GM12801 (cell line): Measurements from ENCODE around the gene RPS6KA2.

Experiments
- TF ChIP-seq, protein P1 (sequence below): IDR thresholded peaks from one replicate; pipeline ENCODE4 v1.5.1; 2011; ENCODE audit warnings: control low read depth; ENCODE audit not compliant: insufficient read length; ENCODE audit errors: extremely low read depth

Gene RPS6KA2

DNA sequence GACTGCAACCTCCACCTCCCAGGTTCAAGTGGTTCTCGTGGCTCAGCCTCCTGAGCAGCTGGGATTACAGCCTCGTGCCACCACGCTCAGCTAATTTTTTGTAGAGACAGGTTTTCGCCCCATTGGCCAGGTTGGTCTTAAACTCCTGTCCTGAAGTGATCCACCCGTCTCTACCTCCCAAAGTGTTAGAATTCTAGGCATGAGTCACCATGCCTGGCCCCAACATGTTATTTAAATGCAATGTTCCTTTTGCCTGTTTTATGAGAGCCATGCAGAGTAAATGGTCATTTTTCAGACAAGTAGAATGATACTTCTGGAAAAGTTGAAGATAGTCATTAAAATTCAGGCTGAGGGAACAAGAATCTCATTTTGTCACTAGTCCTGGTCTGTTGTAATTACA is 43.8 kb upstream of the RPS6KA2 start:
- TF ChIP-seq, protein P1, sequence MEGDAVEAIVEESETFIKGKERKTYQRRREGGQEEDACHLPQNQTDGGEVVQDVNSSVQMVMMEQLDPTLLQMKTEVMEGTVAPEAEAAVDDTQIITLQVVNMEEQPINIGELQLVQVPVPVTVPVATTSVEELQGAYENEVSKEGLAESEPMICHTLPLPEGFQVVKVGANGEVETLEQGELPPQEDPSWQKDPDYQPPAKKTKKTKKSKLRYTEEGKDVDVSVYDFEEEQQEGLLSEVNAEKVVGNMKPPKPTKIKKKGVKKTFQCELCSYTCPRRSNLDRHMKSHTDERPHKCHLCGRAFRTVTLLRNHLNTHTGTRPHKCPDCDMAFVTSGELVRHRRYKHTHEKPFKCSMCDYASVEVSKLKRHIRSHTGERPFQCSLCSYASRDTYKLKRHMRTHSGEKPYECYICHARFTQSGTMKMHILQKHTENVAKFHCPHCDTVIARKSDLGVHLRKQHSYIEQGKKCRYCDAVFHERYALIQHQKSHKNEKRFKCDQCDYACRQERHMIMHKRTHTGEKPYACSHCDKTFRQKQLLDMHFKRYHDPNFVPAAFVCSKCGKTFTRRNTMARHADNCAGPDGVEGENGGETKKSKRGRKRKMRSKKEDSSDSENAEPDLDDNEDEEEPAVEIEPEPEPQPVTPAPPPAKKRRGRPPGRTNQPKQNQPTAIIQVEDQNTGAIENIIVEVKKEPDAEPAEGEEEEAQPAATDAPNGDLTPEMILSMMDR: no peak

GRCh38 chr6:166670013-166670412 is 43.0 kb upstream of the RPS6KA2 start:
- TF ChIP-seq, protein P1: no peak

- TF ChIP-seq, protein P1: no peak
Measured at GRCh38 chr6:166667796-166668610, 41.0 kb upstream of the RPS6KA2 start.

GRCh38 chr6:166664135-166664534 is 37.1 kb upstream of the RPS6KA2 start:
- TF ChIP-seq, protein P1: no peak

- TF ChIP-seq, protein P1: no peak
Measured at GRCh38 chr6:166663568-166663967, 36.5 kb upstream of the RPS6KA2 start.

DNA sequence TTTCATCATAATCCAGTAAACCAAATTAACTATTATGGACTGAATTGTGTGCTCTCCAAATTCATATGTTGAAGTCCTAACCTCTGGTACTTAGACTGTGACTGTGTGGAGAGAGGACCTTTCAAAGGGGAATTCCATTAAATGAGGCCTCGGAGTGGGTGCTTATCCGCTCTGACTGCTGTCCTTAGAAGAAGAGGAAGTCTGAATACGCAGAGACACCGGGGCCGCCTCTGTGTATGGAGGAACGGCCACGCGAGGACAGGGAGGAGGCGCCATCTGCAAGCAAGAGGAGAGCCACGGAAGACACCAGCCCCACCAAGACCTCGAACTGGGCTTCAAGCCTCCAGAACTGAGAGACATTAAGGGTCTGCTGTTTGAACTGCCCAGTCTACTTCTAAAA is 35.6 kb upstream of the RPS6KA2 start:
- TF ChIP-seq, protein P1: no peak

GRCh38 chr6:166661327-166662085 is 34.5 kb upstream of the RPS6KA2 start:
- TF ChIP-seq, protein P1: no peak
